GM12801 (cell line): ENCODE results near the gene KIF26B.

ENCODE experiments used
- TF ChIP-seq, protein P1 (sequence below): IDR thresholded peaks from one replicate; pipeline ENCODE4 v1.5.1; 2011; ENCODE audit warnings: control low read depth; ENCODE audit not compliant: insufficient read length; ENCODE audit errors: extremely low read depth

KIF26B gene

DNA sequence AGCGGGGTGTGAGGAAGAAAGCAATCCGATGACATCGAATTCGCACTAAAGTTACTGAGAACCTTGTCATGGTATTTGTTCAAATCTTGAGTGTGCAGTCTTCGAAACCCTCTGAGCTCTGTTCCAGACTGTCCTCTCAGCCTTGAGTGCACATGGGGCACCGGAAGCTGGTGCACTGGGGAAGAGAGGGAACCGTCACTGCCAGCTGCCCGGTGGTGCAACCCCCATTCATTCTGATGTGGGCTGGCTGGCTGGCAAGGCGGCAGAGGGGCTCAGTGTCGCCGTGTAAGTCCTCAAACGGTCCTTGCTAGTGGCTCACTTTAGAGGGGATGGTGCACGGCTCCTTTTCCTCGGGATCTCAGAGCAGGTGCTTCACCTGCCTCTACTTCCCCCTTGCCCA, 137.4 kb downstream of the KIF26B start:
- TF ChIP-seq, protein P1, sequence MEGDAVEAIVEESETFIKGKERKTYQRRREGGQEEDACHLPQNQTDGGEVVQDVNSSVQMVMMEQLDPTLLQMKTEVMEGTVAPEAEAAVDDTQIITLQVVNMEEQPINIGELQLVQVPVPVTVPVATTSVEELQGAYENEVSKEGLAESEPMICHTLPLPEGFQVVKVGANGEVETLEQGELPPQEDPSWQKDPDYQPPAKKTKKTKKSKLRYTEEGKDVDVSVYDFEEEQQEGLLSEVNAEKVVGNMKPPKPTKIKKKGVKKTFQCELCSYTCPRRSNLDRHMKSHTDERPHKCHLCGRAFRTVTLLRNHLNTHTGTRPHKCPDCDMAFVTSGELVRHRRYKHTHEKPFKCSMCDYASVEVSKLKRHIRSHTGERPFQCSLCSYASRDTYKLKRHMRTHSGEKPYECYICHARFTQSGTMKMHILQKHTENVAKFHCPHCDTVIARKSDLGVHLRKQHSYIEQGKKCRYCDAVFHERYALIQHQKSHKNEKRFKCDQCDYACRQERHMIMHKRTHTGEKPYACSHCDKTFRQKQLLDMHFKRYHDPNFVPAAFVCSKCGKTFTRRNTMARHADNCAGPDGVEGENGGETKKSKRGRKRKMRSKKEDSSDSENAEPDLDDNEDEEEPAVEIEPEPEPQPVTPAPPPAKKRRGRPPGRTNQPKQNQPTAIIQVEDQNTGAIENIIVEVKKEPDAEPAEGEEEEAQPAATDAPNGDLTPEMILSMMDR: no peak

DNA sequence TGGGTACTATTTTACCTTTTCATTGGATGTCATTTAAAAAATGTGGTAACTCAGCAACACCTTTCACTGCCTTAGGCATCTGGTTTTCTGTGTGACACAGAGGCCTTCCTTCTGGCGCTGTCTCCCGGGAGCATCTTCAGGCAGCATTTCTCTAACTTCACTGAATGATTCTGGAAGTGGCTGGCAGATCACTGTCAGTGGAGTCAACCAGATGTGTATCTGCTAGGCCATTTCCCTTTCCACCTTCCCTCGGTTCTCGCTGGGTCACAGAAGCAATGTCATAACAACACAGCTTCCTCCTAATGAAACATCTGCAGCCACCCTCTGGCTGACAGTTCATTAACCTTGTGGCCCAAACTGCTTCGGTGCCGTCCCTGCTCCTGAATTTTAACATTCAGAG, 137.8 kb downstream of the KIF26B start:
- TF ChIP-seq, protein P1: no peak

DNA sequence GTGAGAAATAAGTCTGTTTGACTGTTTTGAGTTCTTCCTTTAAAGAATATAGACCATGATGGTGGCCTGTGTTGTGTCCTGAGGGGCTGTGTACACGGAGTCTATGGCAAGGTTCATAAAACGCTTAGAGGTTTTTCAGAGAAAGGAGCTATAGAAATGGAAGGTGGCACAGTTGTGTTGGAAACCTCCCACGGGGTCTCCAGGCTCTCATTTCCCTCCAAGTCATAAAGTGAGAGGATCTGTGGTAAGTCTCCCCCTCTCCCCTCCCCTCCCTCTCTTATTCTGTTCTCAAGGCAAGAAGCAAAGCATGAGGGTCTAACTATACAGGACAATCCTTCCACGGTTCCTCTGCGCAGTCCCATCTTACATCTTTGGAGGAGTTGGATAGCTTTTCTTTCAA, 139.2 kb downstream of the KIF26B start:
- TF ChIP-seq, protein P1: no peak

DNA sequence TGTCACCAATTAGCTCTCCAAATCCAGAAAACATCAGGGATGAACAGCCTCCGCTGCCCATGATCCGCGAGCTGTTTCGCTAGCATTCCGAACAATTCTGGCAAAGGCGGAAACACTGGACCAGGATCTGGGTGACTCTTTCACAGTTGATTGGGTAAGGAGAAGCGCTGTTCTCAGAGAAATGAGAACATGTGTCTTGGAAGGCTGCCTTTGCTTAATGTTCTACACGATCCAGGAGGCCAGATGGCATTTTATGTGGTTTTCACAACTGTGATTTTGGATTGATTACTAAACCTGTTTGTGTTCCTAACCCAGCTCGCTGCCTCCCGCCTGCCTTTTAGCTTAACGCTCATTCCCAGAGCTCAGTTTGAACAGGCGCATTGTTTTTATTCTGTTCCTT, 144.0 kb downstream of the KIF26B start:
- TF ChIP-seq, protein P1: no peak

DNA sequence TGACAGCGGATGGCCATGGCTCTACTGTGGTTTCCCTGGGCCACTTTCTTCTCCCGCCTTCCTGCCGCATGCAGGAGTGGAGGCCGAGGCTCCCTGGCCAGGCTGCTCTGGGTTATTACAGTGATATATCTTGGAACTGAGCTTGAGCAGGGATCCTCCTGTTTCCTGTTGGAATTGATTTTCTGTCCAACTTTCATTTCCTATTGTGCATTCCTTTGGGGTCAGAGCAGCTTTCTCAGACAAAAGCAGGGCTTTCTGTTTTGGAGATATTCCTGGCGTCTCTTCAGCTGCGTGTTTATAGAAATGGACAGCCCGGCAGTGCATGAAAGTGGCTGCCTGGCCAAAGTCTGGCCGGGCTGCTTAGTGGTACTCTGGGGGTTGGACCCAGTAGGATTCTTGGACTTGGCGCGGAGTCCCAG, 146.4 kb downstream of the KIF26B start:
- TF ChIP-seq, protein P1: no peak

DNA sequence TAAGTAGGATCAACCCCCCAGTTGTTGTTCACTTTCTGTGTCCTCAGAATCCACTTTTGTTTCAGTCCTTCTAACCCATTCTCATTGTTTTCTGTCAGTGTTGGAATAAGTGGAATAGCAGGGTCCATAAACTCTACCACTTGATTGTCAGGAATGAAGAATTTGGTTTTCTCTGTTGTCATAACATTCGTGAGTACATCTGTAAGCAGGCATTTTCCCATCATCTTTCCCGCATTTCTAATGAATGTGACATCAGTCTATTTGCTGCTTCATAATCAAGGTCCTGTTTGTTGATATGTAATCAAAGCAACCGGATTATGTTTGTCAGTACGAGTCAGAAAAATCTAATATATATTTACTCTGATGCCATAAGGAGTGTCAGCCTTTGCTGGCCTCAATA, 147.1 kb downstream of the KIF26B start:
- TF ChIP-seq, protein P1: no peak

DNA sequence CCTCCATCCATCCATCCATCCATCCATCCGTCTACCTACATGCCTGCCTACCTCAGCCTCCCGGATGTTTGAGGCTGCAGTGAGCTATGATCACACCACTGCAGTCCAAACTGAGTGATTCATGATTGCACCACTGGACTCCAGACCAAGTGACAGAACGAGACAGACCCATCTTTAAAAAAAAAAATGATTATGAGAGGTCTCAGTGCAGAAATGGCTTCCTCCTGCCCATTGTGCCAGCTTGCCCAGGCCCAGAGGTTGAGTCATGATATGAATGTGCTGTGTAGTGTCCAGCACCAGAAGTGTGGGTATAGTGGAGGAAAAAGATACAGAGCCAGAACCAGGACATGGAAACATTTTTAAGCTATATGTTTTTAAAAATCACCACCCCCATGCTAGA, 149.9 kb downstream of the KIF26B start:
- TF ChIP-seq, protein P1: no peak

DNA sequence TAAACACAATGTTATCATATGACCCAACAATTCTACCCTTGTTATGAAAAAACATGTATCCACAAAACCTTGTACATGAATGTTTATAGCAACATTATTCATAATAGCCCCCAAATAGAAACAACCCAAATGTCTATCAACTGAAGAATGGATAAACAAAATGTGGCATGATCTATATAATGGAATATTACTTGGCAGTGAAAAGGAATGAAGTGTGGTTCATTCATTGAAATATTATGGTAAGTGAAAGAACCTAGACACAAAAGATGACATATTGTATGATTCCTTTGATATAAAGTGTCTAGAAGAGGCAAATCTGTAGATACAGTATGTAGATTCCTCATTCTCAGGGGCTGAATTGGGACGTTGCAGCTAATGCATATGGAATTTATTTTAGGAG, 151.2 kb downstream of the KIF26B start:
- TF ChIP-seq, protein P1: no peak
